ENCODE measurements around the gene SCAPER.

The SCAPER gene

DNA sequence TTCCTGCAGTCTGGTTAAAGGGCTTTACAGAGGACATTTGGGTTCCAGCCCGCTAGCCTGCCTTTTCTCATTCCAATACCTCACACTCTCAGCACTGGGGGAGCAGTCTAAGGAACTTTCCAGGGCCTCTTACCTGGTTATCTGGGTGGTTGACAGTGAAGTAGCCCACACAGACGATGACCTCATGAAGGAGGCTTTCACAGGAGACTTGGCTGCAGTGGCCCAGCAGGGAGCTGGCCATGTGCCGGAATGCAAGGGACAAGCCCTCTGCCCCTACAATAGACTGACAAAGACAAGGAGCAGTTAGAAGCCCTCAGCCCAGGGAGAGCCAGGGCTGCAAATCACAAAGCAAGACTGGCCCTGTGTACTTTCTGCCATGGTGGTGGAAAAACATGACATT lies 529.1 kb downstream of the SCAPER start:
- Histone ChIP-seq H3K4me1 (ENCODE audit: insufficient read depth, low read length) (0 out of 2 replicates have a peak, but pooled peaks cover 3% of the 10 kb centered on the region), H3K27ac (ENCODE audit: low read length) (no peak overlapping the region), H3K36me3 (ENCODE audit: insufficient read depth, low read depth, low read length) (no peaks in the 10 kb centered on the region), H3K9ac (ENCODE audit: low read depth, low read length) (no peak overlapping the region), H3K27me3 (ENCODE audit: insufficient read depth, low read length) (no peaks in the 10 kb centered on the region), H3K4me3 (ENCODE audit: low read length) (no peak overlapping the region), H3K9me3 (ENCODE audit: insufficient read depth, low read depth, low read length) (no peaks in the 10 kb centered on the region)

DNA sequence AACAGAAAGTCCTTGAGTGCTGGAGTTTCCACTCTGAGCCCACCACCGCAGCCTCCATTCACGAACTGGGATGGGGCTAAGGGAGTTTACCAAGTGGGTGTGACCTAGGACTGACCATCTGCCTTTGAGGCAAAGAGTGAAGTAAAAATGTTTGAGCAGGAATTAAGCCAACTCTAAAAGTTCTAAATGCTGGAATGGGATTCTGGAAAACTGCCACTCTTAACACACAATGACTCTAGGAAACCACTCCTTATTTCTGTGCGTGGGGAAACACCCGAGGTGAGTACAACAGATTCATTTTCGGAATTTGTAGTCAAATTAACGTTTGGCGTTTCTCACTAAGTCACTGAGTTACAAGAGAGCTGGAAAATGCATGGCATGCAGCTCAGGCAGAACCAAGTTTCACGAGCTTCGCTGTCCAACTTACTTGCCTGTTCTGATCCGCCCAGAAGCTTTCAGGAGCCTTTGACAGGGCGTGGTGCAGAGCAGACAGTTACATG lies 537.0 kb downstream of the SCAPER start:
- Histone ChIP-seq H3K4me1 (ENCODE audit: insufficient read depth, low read length) (no peaks in the 10 kb centered on the region), H3K27ac (ENCODE audit: low read length) (no peak overlapping the region), H3K4me3 (ENCODE audit: low read length) (no peak overlapping the region), H3K27me3 (ENCODE audit: insufficient read depth, low read length) (no peaks in the 10 kb centered on the region), H3K9ac (ENCODE audit: low read depth, low read length) (no peak overlapping the region), H3K36me3 (ENCODE audit: insufficient read depth, low read depth, low read length) (no peaks in the 10 kb centered on the region), H3K9me3 (ENCODE audit: insufficient read depth, low read depth, low read length) (no peaks in the 10 kb centered on the region)

DNA sequence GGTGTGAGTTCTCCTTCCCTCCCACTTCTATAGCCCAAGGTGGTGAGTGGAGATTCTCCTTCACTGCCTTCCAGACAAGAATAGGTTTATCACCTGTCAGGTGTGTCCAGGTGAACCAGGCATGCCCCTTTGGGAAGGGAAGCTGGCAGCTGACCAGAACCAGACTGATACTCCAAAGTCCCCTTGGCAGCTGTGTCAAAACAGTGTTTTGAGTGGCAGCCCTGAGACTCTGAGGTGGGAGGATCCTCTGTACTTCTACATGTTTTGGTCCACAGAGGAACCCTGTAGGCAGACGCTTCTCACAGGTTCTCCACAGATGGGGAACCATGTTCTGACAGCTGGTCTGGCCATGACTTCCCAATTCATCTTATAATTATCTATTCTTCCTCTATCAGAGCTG lies 538.4 kb downstream of the SCAPER start:
- Histone ChIP-seq H3K27me3 (ENCODE audit: insufficient read depth, low read length) (no peaks in the 10 kb centered on the region), H3K4me3 (ENCODE audit: low read length) (no peak overlapping the region), H3K36me3 (ENCODE audit: insufficient read depth, low read depth, low read length) (no peaks in the 10 kb centered on the region), H3K27ac (ENCODE audit: low read length) (no peak overlapping the region), H3K4me1 (ENCODE audit: insufficient read depth, low read length) (no peaks in the 10 kb centered on the region), H3K9me3 (ENCODE audit: insufficient read depth, low read depth, low read length) (no peaks in the 10 kb centered on the region), H3K9ac (ENCODE audit: low read depth, low read length) (no peak overlapping the region)

GRCh38 chr15:76363251-76363650 lies 541.9 kb downstream of the SCAPER start:
- no peaks in the 10 kb centered on the region for H3K36me3 ChIP-seq (ENCODE audit: insufficient read depth, low read depth, low read length)
- H3K4me3 ChIP-seq (ENCODE audit: low read length), result no peak overlapping the region
- no peak overlapping the region for H3K27ac ChIP-seq (ENCODE audit: low read length)
- no peaks in the 10 kb centered on the region for H3K4me1 ChIP-seq (ENCODE audit: insufficient read depth, low read length)
- H3K27me3 ChIP-seq (ENCODE audit: insufficient read depth, low read length), result no peaks in the 10 kb centered on the region
- no peaks in the 10 kb centered on the region for H3K9me3 ChIP-seq (ENCODE audit: insufficient read depth, low read depth, low read length)
- H3K9ac ChIP-seq (ENCODE audit: low read depth, low read length), result no peak overlapping the region

DNA sequence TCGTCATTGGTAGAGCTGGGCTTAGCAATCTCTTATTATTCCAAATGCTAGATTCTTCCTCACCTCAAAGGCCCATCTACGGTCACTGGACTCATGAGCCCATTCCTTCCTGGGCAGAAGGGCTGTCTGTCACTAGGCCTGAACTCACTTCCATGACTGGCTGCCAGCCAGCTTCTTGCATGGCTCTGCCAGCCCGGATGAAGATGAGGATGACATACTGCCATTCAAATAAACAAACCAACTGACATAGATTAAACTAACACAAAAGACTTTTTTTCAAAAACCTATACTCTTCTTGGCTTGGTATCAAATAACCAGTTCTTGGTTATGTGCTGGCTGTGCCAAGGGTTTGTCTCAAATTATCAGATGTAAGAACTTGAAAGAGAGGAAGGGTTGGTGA lies 544.7 kb downstream of the SCAPER start:
- no peaks in the 10 kb centered on the region for H3K27me3 ChIP-seq (ENCODE audit: insufficient read depth, low read length)
- no peaks in the 10 kb centered on the region for H3K36me3 ChIP-seq (ENCODE audit: insufficient read depth, low read depth, low read length)
- no peak overlapping the region for H3K27ac ChIP-seq (ENCODE audit: low read length)
- no peak overlapping the region for H3K9ac ChIP-seq (ENCODE audit: low read depth, low read length)
- H3K4me1 ChIP-seq (ENCODE audit: insufficient read depth, low read length), result no peaks in the 10 kb centered on the region
- H3K4me3 ChIP-seq (ENCODE audit: low read length), result no peak overlapping the region
- no peaks in the 10 kb centered on the region for H3K9me3 ChIP-seq (ENCODE audit: insufficient read depth, low read depth, low read length)

GRCh38 chr15:76359152-76359551 lies 546.0 kb downstream of the SCAPER start:
- H3K4me1 ChIP-seq (ENCODE audit: insufficient read depth, low read length), result no peaks in the 10 kb centered on the region
- no peaks in the 10 kb centered on the region for H3K9me3 ChIP-seq (ENCODE audit: insufficient read depth, low read depth, low read length)
- no peaks in the 10 kb centered on the region for H3K36me3 ChIP-seq (ENCODE audit: insufficient read depth, low read depth, low read length)
- no peak overlapping the region for H3K9ac ChIP-seq (ENCODE audit: low read depth, low read length)
- H3K27ac ChIP-seq (ENCODE audit: low read length), result no peak overlapping the region
- H3K27me3 ChIP-seq (ENCODE audit: insufficient read depth, low read length), result no peaks in the 10 kb centered on the region
- H3K4me3 ChIP-seq (ENCODE audit: low read length), result no peak overlapping the region

DNA sequence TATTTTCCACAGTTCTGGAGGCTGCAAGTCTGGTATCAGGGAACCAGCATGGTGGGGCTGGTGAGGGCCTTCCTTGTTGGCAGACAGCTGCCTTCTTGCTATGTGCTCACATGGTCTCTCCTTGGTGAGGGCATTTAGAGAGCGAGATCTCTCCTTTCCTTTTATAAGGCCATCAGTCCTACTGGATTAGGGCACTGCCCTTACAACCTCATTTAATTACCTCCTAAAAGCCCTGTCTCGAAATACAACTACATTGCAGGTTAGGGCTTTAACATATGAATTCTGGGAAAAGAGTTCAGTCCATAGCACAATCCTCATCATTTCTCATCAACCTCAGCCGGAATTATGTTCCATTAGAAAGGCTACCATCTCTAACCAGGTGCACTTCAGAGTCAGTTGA lies 546.7 kb downstream of the SCAPER start:
- no peaks in the 10 kb centered on the region for H3K36me3 ChIP-seq (ENCODE audit: insufficient read depth, low read depth, low read length)
- no peaks in the 10 kb centered on the region for H3K9me3 ChIP-seq (ENCODE audit: insufficient read depth, low read depth, low read length)
- H3K4me1 ChIP-seq (ENCODE audit: insufficient read depth, low read length), result no peaks in the 10 kb centered on the region
- H3K9ac ChIP-seq (ENCODE audit: low read depth, low read length), result no peak overlapping the region
- no peak overlapping the region for H3K4me3 ChIP-seq (ENCODE audit: low read length)
- H3K27me3 ChIP-seq (ENCODE audit: insufficient read depth, low read length), result no peaks in the 10 kb centered on the region
- no peak overlapping the region for H3K27ac ChIP-seq (ENCODE audit: low read length)

DNA sequence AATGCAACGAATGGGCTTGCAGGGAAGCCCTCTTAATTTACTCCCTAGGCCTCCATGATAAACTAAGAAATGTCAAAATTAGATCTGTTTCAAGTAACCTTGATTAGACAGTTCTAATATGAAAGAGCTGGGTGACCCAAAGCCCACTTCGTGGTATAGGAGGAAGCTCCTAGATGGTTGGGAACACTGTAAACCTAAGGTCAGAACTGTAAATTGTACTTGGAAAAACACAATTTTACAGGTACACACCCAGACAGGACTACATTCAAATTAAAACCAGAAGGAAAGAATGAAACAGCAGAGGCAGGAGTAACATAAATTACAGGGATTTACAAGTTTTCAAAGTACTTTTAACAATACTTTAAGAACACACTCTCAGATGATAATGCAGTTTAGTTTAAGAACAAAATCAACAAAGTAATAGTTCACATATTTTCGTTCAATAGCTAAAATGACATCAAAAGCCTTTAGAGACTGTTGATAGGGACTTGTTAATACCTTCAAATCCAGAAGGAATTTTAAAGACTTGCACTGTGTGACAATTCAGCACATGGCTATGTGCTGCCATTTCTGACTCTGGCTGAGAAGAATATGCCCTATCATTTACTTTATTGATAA lies 550.2 kb downstream of the SCAPER start:
- H3K36me3 ChIP-seq (ENCODE audit: insufficient read depth, low read depth, low read length), result no peaks in the 10 kb centered on the region
- H3K9ac ChIP-seq (ENCODE audit: low read depth, low read length), result no peak overlapping the region
- H3K27me3 ChIP-seq (ENCODE audit: insufficient read depth, low read length), result peaks cover 16% of the 10 kb centered on the region
- no peaks in the 10 kb centered on the region for H3K4me1 ChIP-seq (ENCODE audit: insufficient read depth, low read length)
- H3K9me3 ChIP-seq (ENCODE audit: insufficient read depth, low read depth, low read length), result no peaks in the 10 kb centered on the region
- H3K27ac ChIP-seq (ENCODE audit: low read length), result no peak overlapping the region
- no peak overlapping the region for H3K4me3 ChIP-seq (ENCODE audit: low read length)

GRCh38 chr15:76353903-76354302 lies 551.2 kb downstream of the SCAPER start:
- no peak overlapping the region for H3K9ac ChIP-seq (ENCODE audit: low read depth, low read length)
- H3K9me3 ChIP-seq (ENCODE audit: insufficient read depth, low read depth, low read length), result no peaks in the 10 kb centered on the region

DNA sequence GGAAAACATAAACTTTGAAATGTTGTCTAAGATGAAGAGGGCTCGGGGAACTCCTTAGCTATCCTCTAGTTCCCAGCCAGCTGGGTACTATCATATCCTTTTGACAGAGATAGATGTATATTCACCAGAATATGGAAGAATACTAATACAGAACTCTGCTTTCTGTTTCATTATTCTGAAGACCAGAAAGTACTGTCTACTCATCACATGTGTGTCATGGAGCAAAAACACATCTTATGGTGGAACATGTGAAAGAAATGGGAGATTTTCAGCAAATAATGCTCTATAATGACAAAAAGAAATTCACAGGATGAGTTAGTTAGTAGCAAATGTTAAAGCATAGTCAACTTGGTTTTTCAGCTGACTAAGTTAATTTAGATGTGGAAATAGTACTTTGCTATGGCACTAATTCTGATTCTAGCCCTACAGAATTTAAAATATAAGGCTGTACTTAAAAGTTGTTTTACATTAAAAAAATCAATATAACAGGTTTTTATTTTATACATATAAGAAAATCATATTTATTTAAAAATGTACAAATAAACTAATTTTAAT lies 552.0 kb downstream of the SCAPER start:
- H3K9me3 ChIP-seq (ENCODE audit: insufficient read depth, low read depth, low read length), result no peaks in the 10 kb centered on the region
- H3K4me1 ChIP-seq (ENCODE audit: insufficient read depth, low read length), result no peaks in the 10 kb centered on the region
- H3K4me3 ChIP-seq (ENCODE audit: low read length), result no peak overlapping the region
- H3K9ac ChIP-seq (ENCODE audit: low read depth, low read length), result no peak overlapping the region
- peaks cover 34% of the 10 kb centered on the region for H3K27me3 ChIP-seq (ENCODE audit: insufficient read depth, low read length)
- no peaks in the 10 kb centered on the region for H3K36me3 ChIP-seq (ENCODE audit: insufficient read depth, low read depth, low read length)
- H3K27ac ChIP-seq (ENCODE audit: low read length), result no peak overlapping the region

More at GRCh38 chr15:76353903-76354302, 551.2 kb downstream of the SCAPER start:
- no peaks in the 10 kb centered on the region for H3K4me1 ChIP-seq (ENCODE audit: insufficient read depth, low read length)
- no peak overlapping the region for H3K27ac ChIP-seq (ENCODE audit: low read length)
- H3K4me3 ChIP-seq (ENCODE audit: low read length), result no peak overlapping the region
- no peaks in the 10 kb centered on the region for H3K36me3 ChIP-seq (ENCODE audit: insufficient read depth, low read depth, low read length)
- peaks cover 26% of the 10 kb centered on the region for H3K27me3 ChIP-seq (ENCODE audit: insufficient read depth, low read length)

GRCh38 chr15:76349301-76350070 lies 555.7 kb downstream of the SCAPER start:
- Histone ChIP-seq H3K27ac (ENCODE audit: low read length) (no peak overlapping the region), H3K4me1 (ENCODE audit: insufficient read depth, low read length) (no peaks in the 10 kb centered on the region), H3K36me3 (ENCODE audit: insufficient read depth, low read depth, low read length) (no peaks in the 10 kb centered on the region), H3K4me3 (ENCODE audit: low read length) (no peak overlapping the region), H3K27me3 (ENCODE audit: insufficient read depth, low read length) (peaks cover 71% of the 10 kb centered on the region), H3K9ac (ENCODE audit: low read depth, low read length) (no peak overlapping the region), H3K9me3 (ENCODE audit: insufficient read depth, low read depth, low read length) (no peaks in the 10 kb centered on the region; the same call in 1 of the 2 replicates)
